ENCODE data around the gene TFIP11.

- no peak for TF ChIP-seq EZH2 (IDR thresholded peaks at IDR 0.05)
- TF ChIP-seq POLR2AphosphoS5 (IDR thresholded peaks at IDR 0.05; ENCODE audit: borderline replicate concordance, low read depth, low read length), result no peak
Measured at GRCh38 chr22:26447584-26448329, 64.5 kb downstream of the TFIP11 start.

Data from SK-N-MC (cell line).